Measurements from ENCODE around the gene HOXB9. TPM values are rescaled to one million over a fixed set of nuclear protein-coding genes. Genes with fewer than 3 reads are reported as not detected.

Gene HOXB9
- total and polyA plus RNA-seq, 9 of the 15 experiments (the other 6 are each of a cell fraction or from before 2014, with no cell fraction given): 3.1 to 196 (median 77.6) TPM

- no peak for TF ChIP-seq NR0B1 (IDR thresholded peaks at IDR 0.05; ENCODE audit: partially characterized antibody)
- no peak for TF ChIP-seq CBX3 (IDR thresholded peaks at IDR 0.05; ENCODE audit: borderline replicate concordance in 1 of 2, low read length in 2 of 2)
- no peak for TF ChIP-seq ZBTB43 (CRISPR knock-in tag; IDR thresholded peaks at IDR 0.05)
- no peak for TF ChIP-seq BMI1 (IDR thresholded peaks at IDR 0.05; ENCODE audit: low read length)
- no peak for TF ChIP-seq SIN3B (IDR thresholded peaks at IDR 0.05; ENCODE audit: low read depth)
Observed at GRCh38 chr17:48655913-48656312, 29.8 kb upstream of the HOXB9 start (continued).

GRCh38 chr17:48649741-48650140 lies 23.6 kb upstream of the HOXB9 start:
- no CpG with 5 or more reads among the region's 1 CpG for WGBS (ENCODE audit: insufficient coverage, low coverage, missing lambda C conversion rate)

More at GRCh38 chr17:48649741-48650140, 23.6 kb upstream of the HOXB9 start:
- H3K4me3 ChIP-seq: no peak overlapping the region
- no peaks in the 10 kb centered on the region for H3K9me3 ChIP-seq (replicated peaks; ENCODE audit: control insufficient read depth, insufficient read depth, low read depth, low read length)
- H3K4me2 ChIP-seq (ENCODE audit: insufficient read depth, low read length): no peak overlapping the region
- peaks cover 19% of the 10 kb centered on the region for H3K79me2 ChIP-seq (ENCODE audit: control insufficient read depth, insufficient read depth, low read length)
- no peaks in the 10 kb centered on the region for H3K9me1 ChIP-seq (ENCODE audit: control insufficient read depth, insufficient read depth, low read length)
- FAIRE-seq: no peak
- no peak overlapping the region for H2AFZ ChIP-seq (ENCODE audit: low read depth, low read length)
- no peak overlapping the region for H3K9ac ChIP-seq (ENCODE audit: insufficient read depth in 1 of 2, low read depth in 2 of 2, low read length in 2 of 2)
- no peak for DNase-seq (ENCODE audit: extremely low read depth in 1 of 4, low spot score in 3 of 4)
- POLR2A ChIA-PET: interaction anchor here (0.6 to 2.1 kb wide), 2 partner anchors 10 to 23 kb away, joined by 3 to 6 read pairs; partner anchors contain the start of gene HOXB9
- peaks cover 9 to 18% of the 10 kb centered on the region in 2 experiments; a peak in 4 of 5 replicates for H3K4me1 ChIP-seq (replicated peaks in 1 of 2; ENCODE audit: control insufficient read depth in 2 of 2, insufficient read depth in 2 of 2, low read length in 2 of 2)
- H3K27me3 ChIP-seq (ENCODE audit: control insufficient read depth in 2 of 2, insufficient read depth in 2 of 2, low read length in 2 of 2): no peaks in the 10 kb centered on the region
- no peaks in the 10 kb centered on the region for H3K36me3 ChIP-seq (ENCODE audit: control insufficient read depth, insufficient read depth, low read length)
- no peak for ATAC-seq
- no TSS peak for BruUV-seq (replicated peaks)
- TF ChIP-seq ZNF174 (CRISPR knock-in tag; IDR thresholded peaks at IDR 0.05) (no peak), HEY1 (CRISPR knock-in tag; IDR thresholded peaks at IDR 0.05; ENCODE audit: borderline replicate concordance) (no peak), ZNF165 (CRISPR knock-in tag; IDR thresholded peaks at IDR 0.05; ENCODE audit: borderline replicate concordance) (no peak), TCF7L2 (IDR thresholded peaks at IDR 0.05; ENCODE audit: low read depth, low read length) (no peak), RB1 (IDR thresholded peaks at IDR 0.05; ENCODE audit: low read depth) (no peak)
- in situ Hi-C loops (cut with MboI): no loop called here
- no peaks in the 10 kb centered on the region for H4K20me1 ChIP-seq (replicated peaks; ENCODE audit: control insufficient read depth, insufficient read depth, low read length)
- intact Hi-C loops (cut with micrococcal nuclease): no loop called here
- H3K27ac ChIP-seq (ENCODE audit: extremely low read depth, low read depth, low read length): no peak overlapping the region
- CTCF ChIA-PET (ENCODE audit: low intra/inter-chr PET ratio): no interaction called here

All from K562 (cell line).